HG03442 (cell line): ENCODE results near the gene MBLAC1.
A peak's percentile ranks its signal among the peaks of the same experiment; 100 is the strongest.
"Not testable (repeated sequence)": the region's sequence is repeated elsewhere in the genome, so short reads cannot be mapped to it uniquely, and the experiment has no call there.

Experiments
- ATAC-seq: cut with Tn5 transposase; IDR thresholded peaks from one replicate; pipeline ENCODE4 v1.9.1; 2021; ENCODE audit warnings: mild to moderate bottlenecking, moderate library complexity; ENCODE audit not compliant: unreplicated experiment

MBLAC1 gene

DNA sequence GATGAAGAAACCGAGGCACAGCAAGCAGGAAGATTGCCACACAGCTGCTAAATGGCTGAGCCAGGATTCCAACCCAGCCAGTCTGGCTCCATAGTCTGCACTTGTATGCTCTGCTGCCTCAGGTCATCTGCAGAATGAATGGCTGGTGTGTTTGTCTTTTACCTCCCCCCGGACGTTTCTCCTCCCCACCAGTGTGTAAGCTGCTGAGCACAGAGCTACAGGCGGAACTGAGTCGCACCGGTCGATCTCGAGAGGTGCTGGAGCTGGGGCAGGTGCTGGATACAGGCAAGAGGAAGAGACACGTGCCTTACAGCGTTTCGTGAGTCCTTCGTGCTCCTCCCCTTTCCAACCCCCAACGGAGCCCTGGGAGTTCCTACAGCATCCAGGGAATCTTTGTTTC is 4.7 kb upstream of the MBLAC1 start:
- no peak for ATAC-seq

GRCh38 chr7:100122568-100122967 is 4.2 kb upstream of the MBLAC1 start:
- no peak for ATAC-seq

DNA sequence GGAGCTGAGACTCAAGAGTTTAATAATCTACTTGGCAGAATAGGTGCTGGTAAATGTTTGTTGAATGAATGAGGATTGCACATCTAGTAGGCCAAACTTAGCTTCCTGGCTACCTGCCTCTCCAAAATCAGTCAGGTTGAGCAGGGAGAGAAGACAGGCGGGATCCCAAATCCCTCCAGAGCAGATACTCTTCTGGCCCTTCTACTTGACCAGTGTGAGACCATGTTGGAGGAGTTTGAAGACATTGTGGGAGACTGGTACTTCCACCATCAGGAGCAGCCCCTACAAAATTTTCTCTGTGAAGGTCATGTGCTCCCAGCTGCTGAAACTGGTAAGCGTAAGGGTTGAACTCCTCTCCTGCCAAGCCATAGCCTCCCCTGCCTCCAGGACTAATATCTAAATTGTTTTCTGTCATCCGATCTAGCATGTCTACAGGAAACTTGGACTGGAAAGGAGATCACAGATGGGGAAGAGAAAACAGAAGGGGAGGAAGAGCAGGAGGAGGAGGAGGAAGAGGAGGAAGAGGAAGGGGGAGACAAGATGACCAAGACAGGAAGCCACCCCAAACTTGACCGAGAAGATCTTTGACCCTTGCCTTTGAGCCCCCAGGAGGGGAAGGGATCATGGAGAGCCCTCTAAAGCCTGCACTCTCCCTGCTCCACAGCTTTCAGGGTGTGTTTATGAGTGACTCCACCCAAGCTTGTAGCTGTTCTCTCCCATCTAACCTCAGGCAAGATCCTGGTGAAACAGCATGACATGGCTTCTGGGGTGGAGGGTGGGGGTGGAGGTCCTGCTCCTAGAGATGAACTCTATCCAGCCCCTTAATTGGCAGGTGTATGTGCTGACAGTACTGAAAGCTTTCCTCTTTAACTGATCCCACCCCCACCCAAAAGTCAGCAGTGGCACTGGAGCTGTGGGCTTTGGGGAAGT is 2.2 kb upstream of the MBLAC1 start:
- ATAC-seq, result no peak

DNA sequence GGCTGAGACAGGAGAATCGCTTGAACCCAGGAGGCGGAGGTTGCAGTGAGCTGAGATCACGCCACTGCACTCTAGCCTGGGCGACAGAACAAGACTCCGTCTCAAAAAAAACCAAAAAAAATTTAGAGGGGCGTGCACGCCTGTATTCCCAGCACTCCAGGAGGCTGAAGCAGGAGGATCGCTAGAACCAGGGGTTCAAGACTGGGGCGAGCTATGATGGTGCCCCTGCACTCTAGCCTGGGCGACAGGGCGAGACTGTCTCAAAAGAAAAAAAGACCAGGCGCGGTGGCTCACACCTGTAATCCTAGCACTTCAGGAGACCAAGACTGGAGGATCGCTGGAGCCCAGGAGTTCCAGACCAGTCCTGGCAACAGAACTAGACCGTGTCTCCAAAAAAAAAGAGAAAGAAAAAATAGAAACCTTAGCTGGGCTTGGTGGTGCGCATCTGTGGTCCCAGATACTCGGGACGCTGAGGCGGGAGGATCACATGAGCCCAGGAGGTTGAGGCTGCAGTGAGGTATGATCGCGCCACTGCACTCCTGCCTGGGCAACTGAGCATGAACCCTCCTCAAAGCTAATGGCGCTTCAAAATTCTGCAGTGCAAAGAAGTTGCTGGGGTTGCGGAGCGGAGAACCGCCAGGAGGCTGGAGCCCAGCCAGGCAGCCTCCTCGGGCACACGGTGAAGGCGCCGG is 382 bp upstream of the MBLAC1 start:
- ATAC-seq, result no peak

DNA sequence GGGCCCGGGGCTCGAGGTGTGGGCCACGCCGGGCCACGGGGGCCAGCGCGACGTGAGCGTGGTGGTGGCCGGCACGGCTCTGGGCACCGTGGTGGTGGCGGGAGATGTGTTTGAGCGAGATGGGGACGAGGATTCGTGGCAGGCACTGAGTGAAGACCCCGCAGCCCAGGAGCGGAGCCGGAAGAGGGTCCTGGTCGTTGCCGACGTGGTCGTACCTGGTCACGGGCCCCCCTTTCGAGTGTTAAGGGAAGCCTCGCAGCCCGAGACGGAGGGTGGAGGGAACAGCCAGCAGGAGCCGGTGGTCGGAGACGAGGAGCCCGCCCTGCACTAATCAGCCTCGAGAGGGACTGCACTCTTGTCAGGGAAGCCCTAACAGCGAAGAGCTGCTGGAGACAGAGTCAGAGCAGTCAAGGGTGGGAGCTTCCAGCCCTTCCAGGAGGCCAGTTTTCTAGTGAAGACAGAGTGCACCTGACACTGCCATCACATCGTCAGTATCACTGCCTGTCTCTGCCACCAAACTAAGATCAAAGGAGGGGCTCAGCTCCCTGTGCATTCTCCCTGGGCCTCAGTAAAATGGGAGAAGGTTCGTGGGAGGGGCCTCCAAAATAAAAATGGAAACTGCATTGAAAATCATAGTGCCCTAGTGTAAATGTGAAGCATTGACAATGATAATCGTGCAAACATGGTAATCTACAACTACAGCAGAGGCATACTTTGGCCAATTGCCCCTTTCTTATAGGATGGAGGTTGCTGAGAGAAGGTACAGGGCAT is 1.3 kb downstream of the MBLAC1 start:
- ATAC-seq, result no peak

DNA sequence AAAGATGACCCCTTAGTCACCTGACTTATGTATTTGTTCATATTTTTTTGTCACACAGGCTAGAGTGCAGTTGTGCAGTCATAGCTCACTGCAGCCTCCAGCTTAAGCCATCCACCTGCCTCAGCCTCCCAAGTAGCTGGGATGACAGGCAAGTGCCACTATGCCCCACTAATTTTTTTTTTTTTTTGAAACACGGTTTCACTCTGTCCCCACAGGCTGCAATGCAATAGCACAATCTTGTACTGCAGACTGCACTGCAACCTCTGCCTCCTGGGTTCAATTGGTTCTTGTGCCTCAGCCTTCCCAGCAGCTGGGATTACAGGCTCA is 1.8 kb downstream of the MBLAC1 start:
- no peak for ATAC-seq

DNA sequence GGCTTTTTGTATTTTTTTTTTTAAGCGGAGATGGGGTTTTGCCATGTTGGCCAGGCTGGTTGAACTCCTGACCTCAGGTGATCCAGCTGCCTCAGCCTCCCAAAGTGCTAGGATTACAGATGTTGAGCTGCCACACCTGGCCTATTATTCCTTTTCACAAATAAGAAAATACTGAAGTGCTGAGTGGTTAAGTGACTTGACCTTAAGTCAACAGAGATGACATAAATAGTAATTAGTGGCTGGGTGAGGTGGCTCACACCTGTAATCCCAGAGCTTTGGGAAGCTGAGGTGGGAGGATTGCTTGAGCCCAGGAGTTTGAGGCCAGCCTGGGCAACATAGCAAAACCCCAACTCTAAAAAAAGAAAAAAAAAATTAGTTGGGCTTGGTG is 3.4 kb downstream of the MBLAC1 start:
- not testable (repeated sequence) for ATAC-seq

DNA sequence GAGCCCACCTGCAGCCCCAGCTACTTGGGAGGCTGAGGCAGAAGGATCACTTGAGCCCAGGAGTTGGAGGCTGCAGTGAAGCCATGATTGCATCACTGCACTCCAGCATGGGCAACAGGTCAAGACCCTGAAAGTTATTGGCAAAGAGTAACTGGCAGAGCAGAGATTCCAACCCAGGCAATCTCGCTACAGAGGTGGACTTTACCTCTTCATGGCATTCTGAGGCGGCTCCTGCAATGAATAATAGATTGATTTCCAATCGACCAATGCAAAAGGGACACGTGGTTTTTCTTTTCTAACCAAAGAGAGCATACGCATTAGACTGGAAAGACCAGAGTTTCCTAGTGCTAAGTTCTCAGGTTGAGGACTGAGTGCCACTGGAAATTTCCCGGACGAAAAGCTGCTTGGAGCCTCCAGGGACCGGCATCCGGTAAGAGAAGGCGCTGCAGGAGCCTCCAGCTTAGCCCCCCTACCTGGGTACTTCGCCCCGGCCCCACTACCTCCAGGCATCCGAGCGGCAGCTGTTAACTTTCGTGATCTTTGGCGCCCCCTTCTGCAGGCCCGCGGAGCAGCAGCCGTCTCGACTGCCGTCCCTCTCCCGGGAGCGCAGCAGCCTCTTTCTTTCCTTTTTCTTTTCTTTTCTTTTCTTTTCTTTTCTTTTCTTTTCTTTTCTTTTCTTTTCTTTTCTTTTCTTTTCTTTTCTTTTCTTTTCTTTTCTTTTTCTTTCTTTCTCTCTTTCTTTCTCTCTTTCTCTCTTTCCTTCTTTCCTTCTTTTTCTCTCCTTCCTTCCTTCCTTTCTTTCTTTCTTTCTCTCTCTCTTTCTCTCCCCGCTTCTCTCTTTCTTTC is 4.1 kb downstream of the MBLAC1 start:
- no peak for ATAC-seq

GRCh38 chr7:100132126-100132525 is 5.4 kb downstream of the MBLAC1 start:
- no peak for ATAC-seq

- ATAC-seq, result peak; percentile 69
These were observed 6.0 kb downstream of the MBLAC1 start for GRCh38 chr7:100132697-100133151.

GRCh38 chr7:100137851-100138760 is 11.3 kb downstream of the MBLAC1 start:
- ATAC-seq, result no peak

DNA sequence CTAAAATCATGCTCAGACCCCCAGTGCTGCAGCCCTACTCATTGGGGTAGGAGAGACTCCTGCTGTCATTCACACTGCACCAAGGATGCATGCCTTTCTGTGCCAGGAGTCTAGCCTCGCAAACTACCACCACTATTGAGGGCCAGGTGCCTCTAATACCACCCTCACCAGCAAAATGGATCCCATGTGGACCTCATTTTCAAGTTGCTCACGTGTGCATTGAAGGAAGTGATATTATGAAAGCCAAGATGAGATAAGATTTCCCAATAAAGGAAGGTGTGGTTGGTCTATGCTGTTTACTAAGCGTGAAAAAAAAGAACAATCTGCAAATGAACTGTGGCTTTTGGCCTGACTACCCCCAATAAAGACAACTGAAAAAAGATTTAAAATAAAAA is 14.8 kb downstream of the MBLAC1 start:
- no peak for ATAC-seq

- no peak for ATAC-seq
These were observed 15.7 kb downstream of the MBLAC1 start for GRCh38 chr7:100142461-100142860.

GRCh38 chr7:100146350-100146749 is 19.6 kb downstream of the MBLAC1 start:
- not testable (repeated sequence) for ATAC-seq

- no peak for ATAC-seq
These were observed 20.5 kb downstream of the MBLAC1 start for GRCh38 chr7:100147278-100147677.

DNA sequence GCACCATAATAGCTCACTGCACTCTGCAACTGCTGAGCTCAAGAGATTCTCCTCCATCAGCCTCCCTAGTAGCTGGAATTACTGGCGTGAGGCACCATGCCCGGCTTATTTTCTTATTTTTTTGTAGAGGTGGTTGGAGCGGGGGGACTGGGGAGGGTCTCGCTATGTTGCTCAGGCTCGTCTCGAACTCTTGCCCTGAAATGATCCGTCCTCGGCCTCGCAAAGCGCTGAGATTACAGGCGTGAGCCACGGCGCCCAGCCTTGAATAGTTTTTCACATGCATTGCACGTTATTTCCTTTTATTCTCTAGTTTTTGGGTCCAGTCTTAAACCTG is 21.4 kb downstream of the MBLAC1 start:
- ATAC-seq, result no peak

GRCh38 chr7:100148559-100149328 is 22.0 kb downstream of the MBLAC1 start, which contains the start of gene LAMTOR4:
LAMTOR4 (plus strand) TSS chr7:100148918; CDS start chr7:100148973, 55 bp downstream.
- ATAC-seq, result peak; percentile 97

DNA sequence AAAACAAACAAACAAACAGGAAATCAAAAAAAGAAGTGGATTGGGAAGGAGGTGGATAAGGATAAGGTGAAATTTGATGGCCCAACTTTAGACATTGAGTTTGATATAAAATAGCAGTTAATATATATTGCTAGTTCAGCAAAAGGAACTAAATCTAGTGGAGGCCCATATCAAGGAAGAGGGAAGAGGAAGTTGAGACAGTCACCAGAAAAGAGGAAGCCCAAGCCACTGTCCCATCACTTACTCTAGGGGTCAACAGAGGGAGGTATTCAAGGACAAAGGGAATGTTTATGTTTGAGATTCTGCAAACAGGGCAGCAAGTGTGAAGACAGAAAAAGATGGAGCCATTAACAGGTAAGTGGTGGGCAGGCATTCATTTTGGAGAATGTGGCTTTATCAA is 25.6 kb downstream of the MBLAC1 start:
- ATAC-seq, result no peak
